NCI-H226 (cell line): ENCODE data around the gene GRAP2.

Experiments
- DNase-seq: peaks from one replicate; pipeline ENCODE4 v3.0.0-alpha.2; 2015

Gene GRAP2

GRCh38 chr22:40022536-40023240, 121.8 kb downstream of the GRAP2 start:
- no peak for DNase-seq
